Smooth muscle cell (in vitro differentiated cells): ENCODE results near the gene POLD4. TPM values are rescaled to one million over a fixed set of nuclear protein-coding genes. Genes with fewer than 3 reads are reported as not detected.

Experiments used
- DNase-seq: peaks from one replicate; lab custom pipeline; 2025; ENCODE audit not compliant: unreplicated experiment; lab: John Stamatoyannopoulos, UW
- H2AFZ ChIP-seq: fragments of 200-600 bp; sonication (generic); 2 replicates; pipeline ENCODE4 v1.6.0; 2016; ENCODE audit warnings: antibody characterized with exemption, low read depth, mild to moderate bottlenecking
- H3F3A ChIP-seq: fragments of 200-600 bp; sonication (generic); 2 replicates; pipeline ENCODE4 v1.6.0; 2017; ENCODE audit warnings: antibody characterized with exemption, low read depth
- H3K27ac ChIP-seq: fragments of 200-600 bp; sonication (generic); 2 replicates; pipeline ENCODE4 v1.5.1; 2016; ENCODE audit warnings: low read depth, mild to moderate bottlenecking
- H3K27me3 ChIP-seq: fragments of 200-600 bp; sonication (generic); 2 replicates; pipeline ENCODE4 v1.6.1; 2016; ENCODE audit warnings: low read depth, mild to moderate bottlenecking
- H3K36me3 ChIP-seq: fragments of 200-600 bp; sonication (generic); 2 replicates; pipeline ENCODE4 v1.5.1; 2016; ENCODE audit warnings: low read depth
- H3K4me1 ChIP-seq: fragments of 200-600 bp; sonication (generic); 2 replicates; pipeline ENCODE4 v1.5.1; 2016; ENCODE audit warnings: low read depth
- H3K4me2 ChIP-seq: fragments of 200-600 bp; sonication (generic); 2 replicates; pipeline ENCODE4 v1.6.0; 2016; ENCODE audit warnings: mild to moderate bottlenecking
- H3K4me3 ChIP-seq: fragments of 200-600 bp; sonication (generic); 2 replicates; pipeline ENCODE4 v1.5.1; 2016; ENCODE audit warnings: mild to moderate bottlenecking
- H3K79me2 ChIP-seq: fragments of 200-600 bp; sonication (generic); 2 replicates; pipeline ENCODE4 v1.6.0; 2016; ENCODE audit warnings: low read depth, mild to moderate bottlenecking
- H3K9ac ChIP-seq: fragments of 200-600 bp; sonication (generic); 2 replicates; pipeline ENCODE4 v1.6.0; 2016; ENCODE audit warnings: low read depth
- H3K9me3 ChIP-seq: fragments of 200-600 bp; sonication (generic); replicated peaks from 2 replicates; pipeline ENCODE4 v1.5.1; 2016; ENCODE audit warnings: low read depth
- H4K20me1 ChIP-seq: fragments of 200-600 bp; sonication (generic); 2 replicates; pipeline ENCODE4 v1.6.0; 2016; ENCODE audit warnings: low read depth
- WGBS: methylation state at CpG from one replicate; pipeline ENCODE4 v1.1.7; 2016; ENCODE audit warnings: low lambda C conversion rate; 5-methylcytosine and 5-hydroxymethylcytosine counted together
- polyA plus RNA-seq: library from polyadenylated mRNA; unstranded; fragments of >200 nt; fragmentation: Nextera tagmentation; extraction: Ambion mirVana; gene quantifications from 2 replicates; pipeline ENCODE4 v1.2.1, GENCODE V29; 2016
- total RNA-seq: library from RNA; depleted of rRNA; stranded (reverse); fragments of >200 nt; gene quantifications from 2 replicates; pipeline ENCODE4 v1.2.3, GENCODE V29; 2014
- TF ChIP-seq, protein P1 (sequence below): fragments of 200-600 bp; sonication (generic); IDR thresholded peaks from 2 replicates; pipeline ENCODE4 v1.5.1; 2017; ENCODE audit warnings: borderline replicate concordance, mild to moderate bottlenecking, antibody characterized with exemption; ENCODE audit not compliant: insufficient read depth, poor library complexity, severe bottlenecking

Gene POLD4
- total and polyA plus RNA-seq, 2 experiments from 2014 or later = 61.4 to 113 TPM

DNA sequence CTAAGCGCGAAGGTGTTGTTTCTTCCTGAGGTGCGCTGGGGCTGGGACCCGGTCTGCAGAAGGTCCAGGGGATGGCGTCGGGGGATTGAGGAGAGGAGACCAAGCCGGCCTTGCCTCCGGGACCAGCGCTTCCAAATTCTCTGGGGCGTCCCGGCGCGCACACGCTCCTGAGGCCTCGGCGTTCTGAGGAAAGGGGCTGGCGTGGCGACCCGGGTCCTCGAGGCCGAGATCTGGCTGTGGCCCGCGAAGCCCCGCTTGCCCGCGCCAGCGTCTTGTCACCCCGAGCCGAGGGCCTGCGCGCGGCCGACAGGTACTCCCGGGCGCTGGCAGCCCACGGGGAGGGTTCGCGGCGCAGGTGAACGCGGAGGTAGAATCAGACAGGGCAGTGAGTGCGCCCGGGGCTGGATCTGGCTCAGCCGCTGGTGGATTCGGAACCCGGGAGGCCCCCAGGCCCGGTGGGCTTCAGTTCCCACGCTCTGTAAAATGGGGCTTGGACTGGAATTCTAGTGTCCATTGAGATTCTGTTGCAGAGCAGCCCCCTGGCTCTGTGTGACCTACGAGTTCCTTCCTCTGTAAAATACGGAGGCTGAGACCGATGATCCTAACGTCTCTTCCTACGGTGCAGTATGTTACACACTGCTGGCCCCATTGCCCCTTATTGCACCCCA is 35.3 kb downstream of the POLD4 start:
- H3K4me1 ChIP-seq = no peaks in the 10 kb centered on the region
- H3K4me3 ChIP-seq = peak overlapping the region; percentile 74
- H3K9me3 ChIP-seq = no peaks in the 10 kb centered on the region
- TF ChIP-seq, protein P1, sequence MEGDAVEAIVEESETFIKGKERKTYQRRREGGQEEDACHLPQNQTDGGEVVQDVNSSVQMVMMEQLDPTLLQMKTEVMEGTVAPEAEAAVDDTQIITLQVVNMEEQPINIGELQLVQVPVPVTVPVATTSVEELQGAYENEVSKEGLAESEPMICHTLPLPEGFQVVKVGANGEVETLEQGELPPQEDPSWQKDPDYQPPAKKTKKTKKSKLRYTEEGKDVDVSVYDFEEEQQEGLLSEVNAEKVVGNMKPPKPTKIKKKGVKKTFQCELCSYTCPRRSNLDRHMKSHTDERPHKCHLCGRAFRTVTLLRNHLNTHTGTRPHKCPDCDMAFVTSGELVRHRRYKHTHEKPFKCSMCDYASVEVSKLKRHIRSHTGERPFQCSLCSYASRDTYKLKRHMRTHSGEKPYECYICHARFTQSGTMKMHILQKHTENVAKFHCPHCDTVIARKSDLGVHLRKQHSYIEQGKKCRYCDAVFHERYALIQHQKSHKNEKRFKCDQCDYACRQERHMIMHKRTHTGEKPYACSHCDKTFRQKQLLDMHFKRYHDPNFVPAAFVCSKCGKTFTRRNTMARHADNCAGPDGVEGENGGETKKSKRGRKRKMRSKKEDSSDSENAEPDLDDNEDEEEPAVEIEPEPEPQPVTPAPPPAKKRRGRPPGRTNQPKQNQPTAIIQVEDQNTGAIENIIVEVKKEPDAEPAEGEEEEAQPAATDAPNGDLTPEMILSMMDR = no peak
- H3K27me3 ChIP-seq = no peaks in the 10 kb centered on the region
- no peak for DNase-seq
- H2AFZ ChIP-seq = peak overlapping the region; percentile 53
- no peaks in the 10 kb centered on the region for H4K20me1 ChIP-seq
- WGBS = 4% methylated on average over 52 of the region's 53 CpGs
- H3K4me2 ChIP-seq = peak overlapping the region; percentile 91
- H3K9ac ChIP-seq = peak overlapping the region; percentile 75
- no peaks in the 10 kb centered on the region for H3F3A ChIP-seq
- H3K79me2 ChIP-seq = no peaks in the 10 kb centered on the region
- peak overlapping the region; percentile 65 for H3K27ac ChIP-seq
- H3K36me3 ChIP-seq = no peaks in the 10 kb centered on the region

GRCh38 chr11:67317205-67317887 is 36.0 kb downstream of the POLD4 start:
- H3K9ac ChIP-seq = peak overlapping the region; percentile 75
- peak; percentile 94 for DNase-seq

DNA sequence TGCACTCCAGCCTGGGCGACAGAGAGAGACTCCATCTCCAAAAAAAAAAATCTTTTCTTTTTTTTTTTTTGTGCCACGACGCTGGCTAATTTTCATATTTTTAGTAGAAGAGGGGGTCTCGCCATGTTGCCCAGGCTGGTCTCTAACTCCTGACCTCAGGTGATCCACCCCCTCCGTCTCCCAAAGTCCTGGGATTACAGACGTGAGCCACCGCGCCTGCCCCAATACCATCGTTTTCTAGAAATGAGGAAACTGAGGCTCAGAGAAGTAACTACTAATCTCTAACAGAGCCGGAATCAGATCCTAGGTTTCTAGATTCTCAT is 36.5 kb downstream of the POLD4 start:
- H4K20me1 ChIP-seq = no peaks in the 10 kb centered on the region
- H3K4me3 ChIP-seq = peak overlapping the region; percentile 74
- no peak for DNase-seq
- no peaks in the 10 kb centered on the region for H3K27me3 ChIP-seq
- peak overlapping the region; percentile 65 for H3K27ac ChIP-seq
- H2AFZ ChIP-seq = peak overlapping the region; percentile 78
- peak overlapping the region; percentile 31 for H3K9ac ChIP-seq
- H3K4me1 ChIP-seq = no peaks in the 10 kb centered on the region
- no peaks in the 10 kb centered on the region for H3F3A ChIP-seq
- WGBS = under 1% methylated on average over 10 of the region's 10 CpGs
- no peaks in the 10 kb centered on the region for H3K79me2 ChIP-seq
- TF ChIP-seq, protein P1 = no peak
- no peaks in the 10 kb centered on the region for H3K9me3 ChIP-seq
- H3K4me2 ChIP-seq = peak overlapping the region; percentile 91
- no peaks in the 10 kb centered on the region for H3K36me3 ChIP-seq

More at GRCh38 chr11:67317205-67317887, 36.0 kb downstream of the POLD4 start:
- under 1% methylated on average over 54 of the region's 55 CpGs for WGBS
- Histone ChIP-seq H4K20me1 (no peaks in the 10 kb centered on the region), H3K4me1 (no peaks in the 10 kb centered on the region), H3K27me3 (no peaks in the 10 kb centered on the region), H3K9me3 (no peaks in the 10 kb centered on the region), H3K4me3 (peak overlapping the region; percentile 74), H2AFZ (peak overlapping the region; percentile 78), H3K79me2 (no peaks in the 10 kb centered on the region), H3K27ac (peak overlapping the region; percentile 65), H3K4me2 (peak overlapping the region; percentile 91), H3K36me3 (no peaks in the 10 kb centered on the region), H3F3A (no peaks in the 10 kb centered on the region)
- TF ChIP-seq, protein P1 = peak; percentile 80
